Measurements from ENCODE around the gene SRMS. TPM values are rescaled to one million over a fixed set of nuclear protein-coding genes. Genes with fewer than 3 reads are reported as not detected.
A peak's percentile ranks its signal among the peaks of the same experiment; 100 is the strongest.

Gene SRMS
- total and polyA plus RNA-seq, 2 of the 13 experiments (the other 11 are each of a cell fraction or from before 2014, with no cell fraction given) = not detected

DNA sequence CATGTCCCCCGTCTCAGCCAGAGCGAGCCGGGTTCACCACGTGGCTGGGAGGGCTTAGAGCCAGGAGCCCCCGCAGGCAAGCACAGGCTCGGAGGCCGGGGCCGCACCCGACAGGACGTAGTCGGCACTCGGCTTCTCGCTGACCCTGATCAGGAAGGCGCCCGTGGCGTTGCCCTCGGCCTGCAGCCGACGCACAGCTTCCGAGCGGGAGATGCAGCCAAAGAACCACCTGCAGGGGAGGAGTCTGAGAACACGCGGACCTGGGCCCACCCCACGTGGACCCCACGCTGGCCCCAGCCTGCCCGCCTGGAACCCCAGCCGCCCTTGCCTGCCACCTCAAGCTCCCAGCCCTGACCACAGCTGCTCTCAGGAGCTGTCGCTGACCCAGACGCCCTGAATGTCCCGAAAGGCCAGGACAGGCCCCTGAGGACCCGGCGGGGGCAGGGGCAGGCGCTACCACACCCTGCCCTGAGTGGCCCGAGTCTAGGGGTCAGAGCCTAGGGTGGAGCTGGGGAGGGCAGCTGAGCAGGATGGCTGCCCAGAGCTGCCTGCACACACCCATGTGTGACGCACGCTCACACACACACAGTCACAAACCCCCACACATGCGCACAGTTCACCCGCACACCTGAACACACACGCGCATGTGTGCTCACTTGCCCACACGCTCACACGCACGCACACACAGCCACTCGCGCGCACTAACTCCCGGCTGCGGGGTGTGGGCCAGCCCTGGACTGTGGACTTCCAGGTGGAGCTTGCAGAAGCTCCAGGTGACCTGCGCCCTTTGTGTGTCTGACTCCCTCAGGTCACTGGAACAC is 12.5 kb downstream of the SRMS start (continued):
- TF ChIP-seq ZNF616 (CRISPR knock-in tag; IDR thresholded peaks at IDR 0.05; ENCODE audit: low read depth) (0 out of 2 replicates have a peak, but pooled peaks have one; percentile 20), MAFG (CRISPR knock-in tag; IDR thresholded peaks at IDR 0.05) (peak; percentile 60; the same call in 1 of the 2 replicates), SNRNP70 (IDR thresholded peaks at IDR 0.05; ENCODE audit: low read depth, low read length) (no peak), LCORL (IDR thresholded peaks at IDR 0.05) (no peak), LCORL (CRISPR knock-in tag; IDR thresholded peaks at IDR 0.05) (peak; percentile 74; the same call in 1 of the 2 replicates), MXD4 (CRISPR knock-in tag; IDR thresholded peaks at IDR 0.05) (0 out of 2 replicates have a peak, but pooled peaks have one; percentile 27), SRY (CRISPR knock-in tag; IDR thresholded peaks at IDR 0.05) (0 out of 2 replicates have a peak, but pooled peaks have one; percentile 49), RORA (CRISPR knock-in tag; IDR thresholded peaks at IDR 0.05) (no peak), ZEB1 (IDR thresholded peaks at IDR 0.05; ENCODE audit: insufficient replicate concordance, low read depth) (peak; percentile 95), ZSCAN22 (CRISPR knock-in tag; IDR thresholded peaks at IDR 0.05) (no peak), ZSCAN31 (CRISPR knock-in tag; IDR thresholded peaks at IDR 0.05; ENCODE audit: low read depth) (no peak), ETV5 (CRISPR knock-in tag; IDR thresholded peaks at IDR 0.05; ENCODE audit: borderline replicate concordance) (peak; percentile 6; the same call in 1 of the 2 replicates), ARID2 (CRISPR knock-in tag; IDR thresholded peaks at IDR 0.05; ENCODE audit: borderline replicate concordance) (no peak)
- TF ChIP-seq, protein P1, sequence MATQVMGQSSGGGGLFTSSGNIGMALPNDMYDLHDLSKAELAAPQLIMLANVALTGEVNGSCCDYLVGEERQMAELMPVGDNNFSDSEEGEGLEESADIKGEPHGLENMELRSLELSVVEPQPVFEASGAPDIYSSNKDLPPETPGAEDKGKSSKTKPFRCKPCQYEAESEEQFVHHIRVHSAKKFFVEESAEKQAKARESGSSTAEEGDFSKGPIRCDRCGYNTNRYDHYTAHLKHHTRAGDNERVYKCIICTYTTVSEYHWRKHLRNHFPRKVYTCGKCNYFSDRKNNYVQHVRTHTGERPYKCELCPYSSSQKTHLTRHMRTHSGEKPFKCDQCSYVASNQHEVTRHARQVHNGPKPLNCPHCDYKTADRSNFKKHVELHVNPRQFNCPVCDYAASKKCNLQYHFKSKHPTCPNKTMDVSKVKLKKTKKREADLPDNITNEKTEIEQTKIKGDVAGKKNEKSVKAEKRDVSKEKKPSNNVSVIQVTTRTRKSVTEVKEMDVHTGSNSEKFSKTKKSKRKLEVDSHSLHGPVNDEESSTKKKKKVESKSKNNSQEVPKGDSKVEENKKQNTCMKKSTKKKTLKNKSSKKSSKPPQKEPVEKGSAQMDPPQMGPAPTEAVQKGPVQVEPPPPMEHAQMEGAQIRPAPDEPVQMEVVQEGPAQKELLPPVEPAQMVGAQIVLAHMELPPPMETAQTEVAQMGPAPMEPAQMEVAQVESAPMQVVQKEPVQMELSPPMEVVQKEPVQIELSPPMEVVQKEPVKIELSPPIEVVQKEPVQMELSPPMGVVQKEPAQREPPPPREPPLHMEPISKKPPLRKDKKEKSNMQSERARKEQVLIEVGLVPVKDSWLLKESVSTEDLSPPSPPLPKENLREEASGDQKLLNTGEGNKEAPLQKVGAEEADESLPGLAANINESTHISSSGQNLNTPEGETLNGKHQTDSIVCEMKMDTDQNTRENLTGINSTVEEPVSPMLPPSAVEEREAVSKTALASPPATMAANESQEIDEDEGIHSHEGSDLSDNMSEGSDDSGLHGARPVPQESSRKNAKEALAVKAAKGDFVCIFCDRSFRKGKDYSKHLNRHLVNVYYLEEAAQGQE (IDR thresholded peaks at IDR 0.05; ENCODE audit: borderline replicate concordance in 1 of 2, low read depth in 1 of 2, low read length in 2 of 2) = no peak
- TF ChIP-seq, protein P2, sequence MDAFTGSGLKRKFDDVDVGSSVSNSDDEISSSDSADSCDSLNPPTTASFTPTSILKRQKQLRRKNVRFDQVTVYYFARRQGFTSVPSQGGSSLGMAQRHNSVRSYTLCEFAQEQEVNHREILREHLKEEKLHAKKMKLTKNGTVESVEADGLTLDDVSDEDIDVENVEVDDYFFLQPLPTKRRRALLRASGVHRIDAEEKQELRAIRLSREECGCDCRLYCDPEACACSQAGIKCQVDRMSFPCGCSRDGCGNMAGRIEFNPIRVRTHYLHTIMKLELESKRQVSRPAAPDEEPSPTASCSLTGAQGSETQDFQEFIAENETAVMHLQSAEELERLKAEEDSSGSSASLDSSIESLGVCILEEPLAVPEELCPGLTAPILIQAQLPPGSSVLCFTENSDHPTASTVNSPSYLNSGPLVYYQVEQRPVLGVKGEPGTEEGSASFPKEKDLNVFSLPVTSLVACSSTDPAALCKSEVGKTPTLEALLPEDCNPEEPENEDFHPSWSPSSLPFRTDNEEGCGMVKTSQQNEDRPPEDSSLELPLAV (CRISPR knock-in tag; conservative IDR thresholded peaks at IDR 0.05; ENCODE audit: low read depth) = no peak
- TF ChIP-seq, protein P3, sequence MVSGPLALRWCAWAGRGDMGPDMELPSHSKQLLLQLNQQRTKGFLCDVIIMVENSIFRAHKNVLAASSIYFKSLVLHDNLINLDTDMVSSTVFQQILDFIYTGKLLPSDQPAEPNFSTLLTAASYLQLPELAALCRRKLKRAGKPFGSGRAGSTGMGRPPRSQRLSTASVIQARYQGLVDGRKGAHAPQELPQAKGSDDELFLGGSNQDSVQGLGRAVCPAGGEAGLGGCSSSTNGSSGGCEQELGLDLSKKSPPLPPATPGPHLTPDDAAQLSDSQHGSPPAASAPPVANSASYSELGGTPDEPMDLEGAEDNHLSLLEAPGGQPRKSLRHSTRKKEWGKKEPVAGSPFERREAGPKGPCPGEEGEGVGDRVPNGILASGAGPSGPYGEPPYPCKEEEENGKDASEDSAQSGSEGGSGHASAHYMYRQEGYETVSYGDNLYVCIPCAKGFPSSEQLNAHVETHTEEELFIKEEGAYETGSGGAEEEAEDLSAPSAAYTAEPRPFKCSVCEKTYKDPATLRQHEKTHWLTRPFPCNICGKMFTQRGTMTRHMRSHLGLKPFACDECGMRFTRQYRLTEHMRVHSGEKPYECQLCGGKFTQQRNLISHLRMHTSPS (CRISPR knock-in tag; IDR thresholded peaks at IDR 0.05; ENCODE audit: low read depth) = no peak
- TF ChIP-seq, protein P4, sequence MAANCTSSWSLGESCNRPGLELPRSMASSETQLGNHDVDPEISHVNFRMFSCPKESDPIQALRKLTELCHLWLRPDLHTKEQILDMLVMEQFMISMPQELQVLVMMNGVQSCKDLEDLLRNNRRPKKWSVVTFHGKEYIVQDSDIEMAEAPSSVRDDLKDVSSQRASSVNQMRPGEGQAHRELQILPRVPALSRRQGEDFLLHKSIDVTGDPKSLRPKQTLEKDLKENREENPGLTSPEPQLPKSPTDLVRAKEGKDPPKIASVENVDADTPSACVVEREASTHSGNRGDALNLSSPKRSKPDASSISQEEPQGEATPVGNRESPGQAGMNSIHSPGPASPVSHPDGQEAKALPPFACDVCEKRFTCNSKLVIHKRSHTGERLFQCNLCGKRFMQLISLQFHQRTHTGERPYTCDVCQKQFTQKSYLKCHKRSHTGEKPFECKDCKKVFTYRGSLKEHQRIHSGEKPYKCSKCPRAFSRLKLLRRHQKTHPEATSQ (CRISPR knock-in tag; IDR thresholded peaks at IDR 0.05; ENCODE audit: borderline replicate concordance) = no peak
- TF ChIP-seq, protein P5, sequence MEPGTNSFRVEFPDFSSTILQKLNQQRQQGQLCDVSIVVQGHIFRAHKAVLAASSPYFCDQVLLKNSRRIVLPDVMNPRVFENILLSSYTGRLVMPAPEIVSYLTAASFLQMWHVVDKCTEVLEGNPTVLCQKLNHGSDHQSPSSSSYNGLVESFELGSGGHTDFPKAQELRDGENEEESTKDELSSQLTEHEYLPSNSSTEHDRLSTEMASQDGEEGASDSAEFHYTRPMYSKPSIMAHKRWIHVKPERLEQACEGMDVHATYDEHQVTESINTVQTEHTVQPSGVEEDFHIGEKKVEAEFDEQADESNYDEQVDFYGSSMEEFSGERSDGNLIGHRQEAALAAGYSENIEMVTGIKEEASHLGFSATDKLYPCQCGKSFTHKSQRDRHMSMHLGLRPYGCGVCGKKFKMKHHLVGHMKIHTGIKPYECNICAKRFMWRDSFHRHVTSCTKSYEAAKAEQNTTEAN (CRISPR knock-in tag; conservative IDR thresholded peaks at IDR 0.05) = peak; percentile 75
